ENCODE results near the gene WDR35. TPM values are rescaled to one million over a fixed set of nuclear protein-coding genes. Genes with fewer than 3 reads are reported as not detected.

WDR35 gene
- polyA plus RNA-seq, 1 experiment, result 9.1 TPM

DNA sequence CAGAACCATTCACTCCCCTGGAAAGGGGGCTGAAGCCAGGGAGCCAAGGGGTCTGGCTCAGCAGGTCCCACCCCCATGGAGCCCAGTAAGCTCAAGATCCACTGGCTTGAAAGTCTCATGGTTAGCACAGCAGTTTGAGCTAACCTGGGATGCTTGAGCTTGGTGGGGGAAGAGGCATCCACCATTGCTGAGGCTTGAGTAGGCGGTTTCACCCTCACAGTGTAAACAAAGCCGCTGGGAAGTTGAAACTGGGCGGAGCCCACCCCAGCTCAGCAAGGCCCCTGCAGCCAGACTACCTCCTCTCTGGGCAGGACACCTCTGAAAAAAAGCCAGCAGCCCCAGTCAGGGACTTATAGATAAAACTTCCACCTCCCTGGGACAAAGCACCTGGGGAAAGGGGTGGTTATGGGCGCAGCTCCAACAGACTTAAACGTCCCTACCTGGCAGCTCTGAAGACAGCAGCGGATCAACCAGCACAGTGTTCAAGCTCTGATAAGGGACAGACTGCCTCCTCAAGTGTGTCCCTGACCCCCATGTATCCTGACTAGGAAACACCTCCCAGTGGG lies 73.4 kb downstream of the WDR35 start:
- no peak for DNase-seq (ENCODE audit: low read depth, low spot score)
- no peak overlapping the region for H3K4me3 ChIP-seq (ENCODE audit: low read depth, low read length)
- TF ChIP-seq, protein P1, sequence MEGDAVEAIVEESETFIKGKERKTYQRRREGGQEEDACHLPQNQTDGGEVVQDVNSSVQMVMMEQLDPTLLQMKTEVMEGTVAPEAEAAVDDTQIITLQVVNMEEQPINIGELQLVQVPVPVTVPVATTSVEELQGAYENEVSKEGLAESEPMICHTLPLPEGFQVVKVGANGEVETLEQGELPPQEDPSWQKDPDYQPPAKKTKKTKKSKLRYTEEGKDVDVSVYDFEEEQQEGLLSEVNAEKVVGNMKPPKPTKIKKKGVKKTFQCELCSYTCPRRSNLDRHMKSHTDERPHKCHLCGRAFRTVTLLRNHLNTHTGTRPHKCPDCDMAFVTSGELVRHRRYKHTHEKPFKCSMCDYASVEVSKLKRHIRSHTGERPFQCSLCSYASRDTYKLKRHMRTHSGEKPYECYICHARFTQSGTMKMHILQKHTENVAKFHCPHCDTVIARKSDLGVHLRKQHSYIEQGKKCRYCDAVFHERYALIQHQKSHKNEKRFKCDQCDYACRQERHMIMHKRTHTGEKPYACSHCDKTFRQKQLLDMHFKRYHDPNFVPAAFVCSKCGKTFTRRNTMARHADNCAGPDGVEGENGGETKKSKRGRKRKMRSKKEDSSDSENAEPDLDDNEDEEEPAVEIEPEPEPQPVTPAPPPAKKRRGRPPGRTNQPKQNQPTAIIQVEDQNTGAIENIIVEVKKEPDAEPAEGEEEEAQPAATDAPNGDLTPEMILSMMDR (IDR thresholded peaks at IDR 0.05; ENCODE audit: low read depth, low read length), result no peak
- ChIA-PET POLR2A (interaction anchor here (0.5 kb wide), 1 partner anchor 71 kb away, joined by 3 read pairs; no protein-coding TSS in a partner anchor), CTCF (no interaction called here)
- no peak overlapping the region for H3K27ac ChIP-seq (ENCODE audit: low read depth, low read length)
- H3K9me3 ChIP-seq (ENCODE audit: control insufficient read depth, insufficient read depth, low read length), result no peaks in the 10 kb centered on the region
- H3K27me3 ChIP-seq (ENCODE audit: control insufficient read depth, insufficient read depth, low read length), result no peaks in the 10 kb centered on the region

DNA sequence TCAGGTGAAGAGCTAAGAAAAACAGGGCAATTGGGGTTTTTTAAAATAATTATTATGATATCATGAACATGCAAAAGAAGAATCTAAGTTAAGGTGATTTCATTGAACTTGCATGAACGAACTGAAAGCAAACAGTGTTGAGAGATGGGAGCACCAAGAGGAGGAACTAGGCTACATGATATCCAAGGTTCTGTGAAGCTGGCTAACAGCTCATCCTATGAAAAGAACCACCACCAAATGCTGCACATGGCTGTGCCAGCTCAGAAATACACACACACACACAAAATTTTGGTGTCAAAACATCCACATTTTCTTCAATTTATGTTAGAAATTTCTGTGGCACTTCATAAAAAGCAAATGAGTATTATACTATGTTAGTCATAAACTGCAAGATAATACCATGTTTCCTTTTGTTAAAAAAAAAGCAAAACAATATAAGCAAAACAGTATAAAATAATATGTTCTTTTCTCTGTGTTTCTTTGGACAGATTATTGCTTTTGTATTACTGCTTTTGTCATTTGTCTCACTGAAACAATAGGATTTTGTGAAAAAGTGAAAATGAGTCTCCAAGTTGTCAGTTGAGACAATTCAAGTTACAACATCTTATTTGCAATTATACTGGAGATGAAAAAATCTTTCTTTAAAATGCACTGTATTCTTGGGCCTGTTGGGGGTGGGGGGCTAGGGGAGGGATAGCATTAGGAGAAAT lies 75.5 kb downstream of the WDR35 start:
- POLR2A ChIA-PET, result interaction anchor here (0.5 to 1.0 kb wide), 2 partner anchors 13 to 448 kb away, joined by 5 to 7 read pairs; partner anchors contain the start of gene TTC32
- no peak for DNase-seq (ENCODE audit: low read depth, low spot score)
- Histone ChIP-seq H3K27me3 (ENCODE audit: control insufficient read depth, insufficient read depth, low read length) (no peaks in the 10 kb centered on the region), H3K27ac (ENCODE audit: low read depth, low read length) (no peak overlapping the region), H3K9me3 (ENCODE audit: control insufficient read depth, insufficient read depth, low read length) (no peaks in the 10 kb centered on the region), H3K4me3 (ENCODE audit: low read depth, low read length) (no peak overlapping the region)
- TF ChIP-seq, protein P1 (IDR thresholded peaks at IDR 0.05; ENCODE audit: low read depth, low read length), result no peak
- CTCF ChIA-PET, result interaction anchor here (1.2 kb wide), 1 partner anchor 101 kb away, joined by 4 read pairs; no protein-coding TSS in a partner anchor

DNA sequence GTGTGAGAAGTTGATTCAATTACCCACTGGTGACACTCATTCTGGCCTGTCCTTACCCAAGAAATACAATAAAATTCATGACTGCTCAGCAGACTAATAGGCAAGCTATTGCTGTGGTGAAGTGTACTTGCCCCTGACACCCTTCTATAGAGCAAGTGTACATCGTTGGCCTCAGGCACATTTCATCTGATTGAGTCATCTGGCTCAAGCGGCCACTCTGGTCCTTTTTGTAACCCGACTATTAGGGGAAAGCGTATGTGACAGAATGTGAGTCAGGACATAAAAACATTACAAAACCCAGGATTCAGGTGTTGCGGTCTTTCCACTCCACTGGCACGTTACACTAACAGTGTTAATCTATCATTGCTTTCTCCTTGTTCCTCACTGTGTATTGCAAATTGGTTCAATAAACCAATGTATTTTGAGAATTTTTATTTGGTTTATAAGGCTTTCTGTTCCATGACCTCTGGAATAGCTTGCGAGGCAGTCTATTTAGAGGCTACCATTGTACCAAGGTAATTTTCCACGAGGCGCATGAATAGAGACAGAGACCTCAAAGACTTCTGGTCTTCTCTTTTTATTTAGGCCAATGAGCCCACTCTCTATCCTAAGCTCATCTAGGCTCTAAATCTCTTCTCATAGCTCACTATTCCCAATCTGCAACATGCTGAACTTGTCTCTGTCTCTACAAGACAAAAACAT lies 77.9 kb downstream of the WDR35 start:
- POLR2A ChIA-PET, result no interaction called here
- H3K27ac ChIP-seq (ENCODE audit: low read depth, low read length), result no peak overlapping the region
- TF ChIP-seq, protein P1 (IDR thresholded peaks at IDR 0.05; ENCODE audit: low read depth, low read length), result no peak

DNA sequence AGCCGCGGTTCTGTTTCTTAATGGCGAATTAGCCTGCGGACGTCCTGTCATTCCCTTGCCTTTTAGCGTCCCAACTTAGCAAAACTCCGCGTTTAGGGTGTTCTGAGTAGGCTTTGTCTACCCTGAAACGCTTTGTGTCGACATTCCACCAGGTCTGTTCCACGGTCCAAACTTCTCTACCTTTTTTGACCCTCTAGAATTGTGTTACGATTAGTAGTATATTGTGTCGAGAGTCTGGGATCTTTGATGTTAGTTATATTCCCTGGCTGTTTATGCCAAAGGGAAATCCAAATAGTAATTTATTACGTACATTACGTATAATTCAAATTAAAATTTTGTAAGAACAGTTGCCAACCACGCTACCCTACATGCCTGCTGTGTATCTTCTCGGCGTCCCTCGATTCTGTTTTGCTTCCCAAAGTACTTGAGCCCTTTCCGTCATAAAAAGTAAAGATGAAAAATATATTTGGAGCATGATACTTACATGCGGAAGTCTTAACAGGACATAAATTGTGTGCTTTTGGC lies 87.6 kb downstream of the WDR35 start:
- Histone ChIP-seq H3K4me3 (ENCODE audit: low read depth, low read length) (peak overlapping the region; percentile 76), H3K27me3 (ENCODE audit: control insufficient read depth, insufficient read depth, low read length) (no peaks in the 10 kb centered on the region), H3K27ac (ENCODE audit: low read depth, low read length) (peak overlapping the region; percentile 85), H3K9me3 (ENCODE audit: control insufficient read depth, insufficient read depth, low read length) (no peaks in the 10 kb centered on the region)
- ChIA-PET CTCF (interaction anchor here (0.9 kb wide), 1 partner anchor 113 kb away, joined by 7 read pairs; no protein-coding TSS in a partner anchor), POLR2A (interaction anchor here (0.6 to 1.4 kb wide), 6 partner anchors 12 to 1699 kb away, joined by 3 to 5 read pairs (median 3); no protein-coding TSS in a partner anchor)
- TF ChIP-seq, protein P1 (IDR thresholded peaks at IDR 0.05; ENCODE audit: low read depth, low read length), result no peak
- no peak for DNase-seq (ENCODE audit: low read depth, low spot score)

More for the DNA sequence above, 77.9 kb downstream of the WDR35 start:
- Histone ChIP-seq H3K4me3 (ENCODE audit: low read depth, low read length) (no peak overlapping the region), H3K27me3 (ENCODE audit: control insufficient read depth, insufficient read depth, low read length) (no peaks in the 10 kb centered on the region), H3K9me3 (ENCODE audit: control insufficient read depth, insufficient read depth, low read length) (no peaks in the 10 kb centered on the region)
- CTCF ChIA-PET, result interaction anchor here (0.8 kb wide), 1 partner anchor 44 kb away, joined by 3 read pairs; no protein-coding TSS in a partner anchor
- DNase-seq (ENCODE audit: low read depth, low spot score), result peak; percentile 33
